GM19468 (cell line): ENCODE results near the gene COQ9.

Experiments used
- ATAC-seq: cut with Tn5 transposase; IDR thresholded peaks from one replicate; pipeline ENCODE4 v1.9.1; 2021; ENCODE audit warnings: mild to moderate bottlenecking, moderate library complexity, moderate number of reproducible peaks; ENCODE audit not compliant: unreplicated experiment; ENCODE audit errors: extremely low read depth

Gene COQ9

DNA sequence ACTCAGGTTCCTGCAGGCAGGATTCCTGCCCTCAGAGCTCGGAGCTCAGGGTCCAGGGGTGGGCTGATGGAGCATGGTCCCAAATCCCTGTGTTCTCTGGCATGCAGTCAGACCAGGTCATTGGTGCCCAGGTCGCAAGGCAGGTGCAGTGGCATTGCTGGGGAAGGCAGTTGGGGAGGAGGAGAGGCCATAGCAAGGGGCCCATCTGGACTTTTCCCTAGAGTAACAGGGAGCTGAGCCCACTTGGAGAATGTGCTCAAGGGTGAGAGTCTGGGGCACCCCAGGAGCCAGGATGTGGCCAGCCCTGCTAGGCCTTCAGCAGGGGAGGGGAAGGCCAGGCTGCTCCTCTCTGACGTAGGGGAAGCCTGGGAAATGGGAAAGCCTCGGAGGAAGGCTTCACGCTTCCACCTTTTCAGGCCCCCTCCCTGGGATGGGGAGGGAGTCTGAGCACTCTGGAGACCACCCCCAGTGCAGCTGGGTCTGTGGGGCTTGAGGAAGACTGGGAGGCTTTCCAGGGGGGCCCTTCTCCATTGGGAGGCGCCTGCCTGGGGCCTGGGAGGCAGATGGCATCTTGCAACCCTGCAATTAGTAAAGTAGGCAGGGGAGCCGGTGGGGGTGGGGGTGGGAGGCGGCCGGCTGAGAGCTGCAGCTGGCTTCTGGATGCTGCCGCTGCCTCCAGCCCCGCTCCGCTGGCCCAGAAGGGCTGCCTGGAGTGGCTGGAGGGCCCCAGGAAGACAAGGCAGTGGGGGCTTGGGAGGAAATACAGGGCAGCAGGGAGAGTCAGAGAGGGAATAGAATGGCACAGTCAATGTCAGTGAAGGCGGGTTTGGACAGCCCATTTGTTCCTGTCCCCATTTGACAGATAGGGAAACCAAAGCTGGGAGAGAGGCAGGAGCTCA, 60.1 kb downstream of the COQ9 start:
- no peak for ATAC-seq

DNA sequence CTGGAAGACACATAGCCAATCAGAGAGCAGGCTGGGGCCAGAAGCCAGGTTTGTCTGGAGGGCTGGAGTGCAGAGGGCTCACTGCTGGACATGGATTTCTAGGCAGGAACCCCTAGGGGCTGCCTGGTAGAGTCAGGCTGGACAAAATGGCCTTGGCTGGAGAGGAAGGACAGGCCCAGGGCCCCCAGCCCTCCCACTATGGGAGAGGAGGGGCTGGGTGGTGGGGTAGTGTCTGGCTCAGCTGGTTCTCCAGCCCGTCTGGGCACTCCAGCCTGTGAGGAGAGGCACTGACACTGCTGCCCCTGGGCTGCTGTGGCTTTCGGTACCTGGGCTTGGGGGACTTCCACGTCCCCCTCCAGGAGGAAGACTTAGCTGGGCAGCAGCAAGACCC, 60.8 kb downstream of the COQ9 start:
- ATAC-seq, result no peak

DNA sequence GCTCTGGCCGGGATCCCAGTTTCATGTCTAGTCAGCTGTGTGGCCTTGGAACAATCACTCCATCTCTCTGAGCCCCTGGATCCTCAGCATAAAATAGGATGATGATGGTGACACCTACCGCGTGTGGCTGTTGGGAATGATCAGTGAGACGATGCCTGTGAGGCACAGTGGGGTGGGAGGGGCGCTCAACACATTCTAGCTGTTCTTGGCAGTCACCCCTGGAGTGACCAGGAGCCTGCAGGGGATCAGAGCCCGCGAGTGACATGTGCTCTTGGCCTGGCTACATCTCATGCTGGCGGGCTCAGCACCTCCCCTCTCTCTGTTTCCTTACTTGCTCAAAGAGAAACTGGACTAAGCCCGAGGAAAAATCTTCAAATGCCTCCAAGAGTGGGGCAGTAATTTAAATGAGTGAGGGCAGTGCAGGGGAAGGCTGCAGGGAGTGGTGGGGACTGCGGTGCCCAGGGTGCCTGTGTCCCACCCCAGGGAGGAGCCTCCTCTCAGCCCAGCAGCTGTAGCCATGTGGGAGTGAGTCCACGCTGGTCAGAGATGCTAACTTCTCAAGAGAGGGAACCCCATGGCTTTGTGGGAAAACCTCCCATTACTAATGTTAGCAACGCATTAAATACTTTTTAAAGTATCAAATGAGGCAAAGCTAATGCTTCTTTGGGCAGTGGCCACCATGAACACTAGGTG, 62.1 kb downstream of the COQ9 start:
- ATAC-seq, result no peak

DNA sequence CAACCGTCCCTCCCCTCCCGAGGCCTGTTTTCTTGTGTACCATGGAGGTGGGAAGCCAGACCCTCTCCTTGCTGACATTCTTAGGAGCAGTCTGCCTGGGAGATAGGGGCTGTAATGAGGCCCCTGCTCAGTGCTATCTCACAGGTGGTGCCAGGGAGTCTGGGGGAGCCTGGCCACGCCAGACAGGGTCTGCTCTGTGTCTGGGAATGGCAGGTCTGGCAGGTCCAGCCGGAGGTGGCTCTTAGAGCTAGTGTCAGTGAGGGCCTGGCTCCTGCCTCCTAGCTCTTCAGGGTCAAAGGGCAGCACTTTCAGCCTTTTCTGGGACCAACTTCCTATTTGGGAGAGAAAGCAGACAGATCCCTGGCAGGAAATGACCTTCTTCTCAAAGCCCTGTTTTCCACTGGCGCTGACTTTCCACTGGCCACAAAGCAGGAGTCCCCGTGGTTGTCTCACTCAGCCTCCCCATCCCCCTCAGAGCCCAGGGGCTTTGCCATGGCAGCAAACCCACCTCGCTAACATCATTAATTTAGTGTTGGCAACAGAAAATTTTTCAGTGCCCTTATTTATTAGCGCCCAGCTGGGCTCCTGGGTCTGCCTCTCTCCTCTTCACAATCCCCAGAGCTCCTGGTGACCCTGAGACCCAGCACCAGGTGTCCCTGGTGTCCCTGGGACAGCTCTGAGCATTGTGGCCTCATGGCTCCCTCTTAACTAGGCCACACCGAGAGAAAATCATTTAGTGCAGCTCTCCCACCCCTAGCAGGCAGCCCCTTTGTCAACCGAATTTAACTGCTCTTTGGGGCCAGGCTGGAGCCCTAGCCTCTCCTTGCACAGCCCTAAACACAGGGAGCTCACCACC, 63.0 kb downstream of the COQ9 start:
- ATAC-seq, result no peak
